Upper lobe of left lung (tissue), 6 donors: ENCODE results near the gene ARHGAP8. TPM values are rescaled to one million over a fixed set of nuclear protein-coding genes. Genes with fewer than 3 reads are reported as not detected.

Experiments used
- ATAC-seq, 2 donors: fragments of 200-7000 bp; cut with Tn5 transposase; one replicate each; pipeline ENCODE4 v1.9.1; 2022; ENCODE audit warnings: mild to moderate bottlenecking in 2 of 2, moderate library complexity in 2 of 2; ENCODE audit not compliant: low FRiP score in 2 of 2
- DNase-seq, 2 donors: peaks; one replicate each; pipeline ENCODE4 v3.0.0-alpha.2; 2019 to 2020
- H3K27ac ChIP-seq, 4 donors: fragments of 200-600 bp; sonication (generic); one replicate each; pipeline ENCODE4 v1.5.1; 2016 to 2019
- H3K27me3 ChIP-seq, 4 donors: fragments of 200-600 bp; sonication (generic); one replicate each; pipeline ENCODE4 v1.5.1; 2017 to 2019
- H3K36me3 ChIP-seq, 4 donors: fragments of 200-600 bp; sonication (generic); one replicate each; pipeline ENCODE4 v1.5.1; 2016 to 2019
- H3K4me1 ChIP-seq, 4 donors: fragments of 200-600 bp; sonication (generic); one replicate each; pipeline ENCODE4 v1.5.1; 2018 to 2019
- H3K4me3 ChIP-seq, 4 donors: fragments of 200-600 bp; sonication (generic); one replicate each; pipeline ENCODE4 v1.5.1; 2017 to 2019; ENCODE audit warnings: mild to moderate bottlenecking in 2 of 4, moderate library complexity in 1 of 4
- H3K9me3 ChIP-seq, 4 donors: fragments of 200-600 bp; sonication (generic); one replicate each; pipeline ENCODE4 v1.5.1; 2018 to 2019
- EP300 ChIP-seq, 4 donors: sonication (generic); formaldehyde crosslinking; IDR thresholded peaks; one replicate each; pipeline ENCODE4 v1.5.1; 2017; ENCODE audit warnings: antibody characterized with exemption in 4 of 4, control low read depth in 2 of 4
- POLR2A ChIP-seq, 4 donors: fragments of 450-650 bp; IDR thresholded peaks; one replicate each; pipeline ENCODE4 v1.5.1; 2016 to 2017; ENCODE audit warnings: antibody characterized with exemption in 4 of 4, mild to moderate bottlenecking in 2 of 4
- POLR2AphosphoS5 ChIP-seq, 2 donors: sonication (generic); formaldehyde crosslinking; IDR thresholded peaks; one replicate each; pipeline ENCODE4 v1.5.1; 2017; ENCODE audit warnings: antibody characterized with exemption in 2 of 2
- WGBS, 2 donors: methylation state at CpG; one replicate each; pipeline ENCODE4 v1.1.5; 2017 to 2018; 5-methylcytosine and 5-hydroxymethylcytosine counted together
- total RNA-seq, 6 donors: library from RNA; depleted of rRNA in 4 of 6; stranded (reverse); fragments of >200 nt in 4 of 6; gene quantifications; one replicate each; pipeline versions ENCODE4 v1.1.0 to v1.2.1, GENCODE V29; 2016 to 2021
- TF ChIP-seq, protein P1 (sequence below), 6 experiments: fragments of 450-650 bp in 4 of 6; fragments of 200-600 bp in 2 of 6; sonication (generic) in 2 of 6; IDR thresholded peaks; one replicate each; pipeline ENCODE4 v1.5.1; 2016 to 2019; ENCODE audit warnings: antibody characterized with exemption in 6 of 6
- donor health status: DM: no; HTN: no; CAD: no; lungs with moderate emphysema.
- donor health status: DM: no; HTN: yes; CAD: no; lungs with severe emphysema.

The ARHGAP8 gene
- total RNA-seq, 6 donors from 2014 or later = 13.8 to 55.5 (median 22.7) TPM

DNA sequence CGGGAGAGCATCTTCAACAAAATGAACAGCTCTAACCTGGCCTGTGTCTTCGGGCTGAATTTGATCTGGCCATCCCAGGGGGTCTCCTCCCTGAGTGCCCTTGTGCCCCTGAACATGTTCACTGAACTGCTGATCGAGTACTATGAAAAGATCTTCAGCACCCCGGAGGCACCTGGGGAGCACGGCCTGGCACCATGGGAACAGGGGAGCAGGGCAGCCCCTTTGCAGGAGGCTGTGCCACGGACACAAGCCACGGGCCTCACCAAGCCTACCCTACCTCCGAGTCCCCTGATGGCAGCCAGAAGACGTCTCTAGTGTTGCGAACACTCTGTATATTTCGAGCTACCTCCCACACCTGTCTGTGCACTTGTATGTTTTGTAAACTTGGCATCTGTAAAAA, 109.9 kb downstream of the ARHGAP8 start:
- WGBS, 2 donors = 84 to 87% methylated on average over 10 to 11 of the region's 11 CpGs

DNA sequence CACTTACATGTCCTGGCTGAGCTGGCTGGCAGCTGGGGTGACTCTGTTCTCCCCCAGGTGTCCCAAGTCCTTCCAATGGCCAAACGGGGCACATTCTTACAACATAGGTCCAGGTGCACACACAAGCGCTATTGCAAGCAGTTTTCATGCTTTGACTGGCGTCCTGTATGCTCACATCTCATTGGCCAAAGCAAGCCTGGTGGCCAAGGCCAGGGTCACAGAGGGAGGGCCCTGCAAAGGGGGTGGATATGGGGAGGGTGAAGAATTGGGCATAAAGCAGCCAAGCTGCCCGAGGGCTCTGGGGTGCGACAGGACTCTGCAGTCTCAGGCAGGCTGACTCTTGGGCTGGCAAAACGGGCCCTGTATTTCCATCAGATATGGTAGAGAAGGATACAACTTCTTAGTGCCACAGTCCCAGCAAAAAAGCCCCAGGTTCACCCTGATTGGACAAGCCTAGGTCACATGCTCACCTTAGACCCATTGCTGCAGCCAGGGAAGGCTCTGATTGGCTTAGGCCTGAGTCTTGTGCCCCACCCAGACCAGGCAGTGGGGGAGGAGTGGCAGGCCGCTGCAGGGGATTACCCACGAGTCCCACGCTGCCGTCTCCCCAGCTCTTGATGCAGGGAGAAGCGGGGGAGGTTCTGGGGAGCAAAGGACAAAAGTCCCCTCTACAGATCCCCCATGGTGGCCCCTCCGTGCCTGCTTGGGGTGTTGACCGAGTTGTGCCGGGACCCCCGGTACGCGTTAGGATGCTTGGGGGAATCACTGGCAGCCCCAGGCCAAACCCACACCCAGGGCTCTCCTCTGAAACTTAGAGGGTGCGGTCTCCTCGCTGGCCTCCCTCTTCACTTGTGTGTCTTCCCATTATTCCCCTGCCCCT, 110.8 kb downstream of the ARHGAP8 start:
- Histone ChIP-seq H3K27me3 (no peaks in the 10 kb centered on the region), H3K27ac (no peak overlapping the region), H3K36me3 (no peaks in the 10 kb centered on the region), H3K9me3 (no peaks in the 10 kb centered on the region), H3K4me1 (no peaks in the 10 kb centered on the region), H3K4me3 (no peak overlapping the region)
- WGBS, 2 donors = 81 to 89% methylated on average over 14 to 19 of the region's 19 CpGs
- TF ChIP-seq, protein P1, sequence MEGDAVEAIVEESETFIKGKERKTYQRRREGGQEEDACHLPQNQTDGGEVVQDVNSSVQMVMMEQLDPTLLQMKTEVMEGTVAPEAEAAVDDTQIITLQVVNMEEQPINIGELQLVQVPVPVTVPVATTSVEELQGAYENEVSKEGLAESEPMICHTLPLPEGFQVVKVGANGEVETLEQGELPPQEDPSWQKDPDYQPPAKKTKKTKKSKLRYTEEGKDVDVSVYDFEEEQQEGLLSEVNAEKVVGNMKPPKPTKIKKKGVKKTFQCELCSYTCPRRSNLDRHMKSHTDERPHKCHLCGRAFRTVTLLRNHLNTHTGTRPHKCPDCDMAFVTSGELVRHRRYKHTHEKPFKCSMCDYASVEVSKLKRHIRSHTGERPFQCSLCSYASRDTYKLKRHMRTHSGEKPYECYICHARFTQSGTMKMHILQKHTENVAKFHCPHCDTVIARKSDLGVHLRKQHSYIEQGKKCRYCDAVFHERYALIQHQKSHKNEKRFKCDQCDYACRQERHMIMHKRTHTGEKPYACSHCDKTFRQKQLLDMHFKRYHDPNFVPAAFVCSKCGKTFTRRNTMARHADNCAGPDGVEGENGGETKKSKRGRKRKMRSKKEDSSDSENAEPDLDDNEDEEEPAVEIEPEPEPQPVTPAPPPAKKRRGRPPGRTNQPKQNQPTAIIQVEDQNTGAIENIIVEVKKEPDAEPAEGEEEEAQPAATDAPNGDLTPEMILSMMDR (IDR thresholded peaks at IDR 0.05) = no peak
- TF ChIP-seq POLR2A (IDR thresholded peaks at IDR 0.05) (no peak), POLR2AphosphoS5 (IDR thresholded peaks at IDR 0.05) (no peak), EP300 (IDR thresholded peaks at IDR 0.05) (no peak)
- no peak for ATAC-seq
- DNase-seq = peak in 1 of 2 donors; percentile 49

More for the DNA sequence above, 109.9 kb downstream of the ARHGAP8 start:
- TF ChIP-seq POLR2A (IDR thresholded peaks at IDR 0.05) (no peak), EP300 (IDR thresholded peaks at IDR 0.05) (no peak), POLR2AphosphoS5 (IDR thresholded peaks at IDR 0.05) (no peak)
- TF ChIP-seq, protein P1 (IDR thresholded peaks at IDR 0.05) = no peak
- Histone ChIP-seq H3K9me3 (no peaks in the 10 kb centered on the region), H3K4me1 (no peaks in the 10 kb centered on the region), H3K27ac (no peak overlapping the region), H3K36me3 (no peaks in the 10 kb centered on the region), H3K27me3 (no peaks in the 10 kb centered on the region), H3K4me3 (no peak overlapping the region)
- DNase-seq = no peak
- no peak for ATAC-seq

GRCh38 chr22:44865193-44866057, 113.0 kb downstream of the ARHGAP8 start:
- TF ChIP-seq POLR2A (IDR thresholded peaks at IDR 0.05) = no peak
- TF ChIP-seq POLR2AphosphoS5 (IDR thresholded peaks at IDR 0.05) = no peak
- WGBS, 2 donors = 84 to 88% methylated on average over 11 to 31 of the region's 31 CpGs
- H3K4me3 ChIP-seq = no peak overlapping the region
- no peaks in the 10 kb centered on the region for H3K27me3 ChIP-seq
- no peaks in the 10 kb centered on the region for H3K4me1 ChIP-seq
- ATAC-seq (no peak), DNase-seq (peak in 1 of 2 donors; percentile 57)
- H3K36me3 ChIP-seq = no peaks in the 10 kb centered on the region
- H3K27ac ChIP-seq = no peak overlapping the region
- no peaks in the 10 kb centered on the region for H3K9me3 ChIP-seq

DNA sequence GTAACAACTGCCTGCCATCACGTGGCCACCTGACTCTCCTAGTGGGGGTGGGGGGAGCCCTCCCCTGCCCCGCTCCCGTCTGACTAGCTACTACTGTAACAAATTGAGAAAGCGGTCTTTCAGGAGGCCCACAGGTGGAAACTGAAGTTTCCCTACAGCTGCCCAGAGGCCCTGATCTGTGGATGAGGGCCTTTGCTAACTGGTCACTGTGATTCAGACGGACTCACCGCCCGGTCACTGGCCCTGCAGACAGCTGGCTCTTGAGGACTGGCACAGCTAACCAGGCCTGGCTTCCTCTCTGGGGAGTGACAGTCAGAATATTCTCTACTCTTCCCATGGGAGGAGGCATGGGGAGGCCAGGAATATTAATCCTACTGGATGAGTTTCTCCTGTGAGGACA, 116.8 kb downstream of the ARHGAP8 start:
- Histone ChIP-seq H3K4me3 (no peak overlapping the region), H3K9me3 (peaks cover 0 to 11% (median 4%) of the 10 kb centered on the region in 4 donors), H3K27ac (no peak overlapping the region), H3K27me3 (no peaks in the 10 kb centered on the region), H3K4me1 (no peaks in the 10 kb centered on the region), H3K36me3 (no peaks in the 10 kb centered on the region)
- ATAC-seq = no peak
- no peak for DNase-seq
- 81 to 90% methylated on average over 5 to 7 of the region's 7 CpGs for WGBS, 2 donors
- no peak for TF ChIP-seq EP300 (IDR thresholded peaks at IDR 0.05)
- TF ChIP-seq, protein P1 (IDR thresholded peaks at IDR 0.05) = no peak
- TF ChIP-seq POLR2AphosphoS5 (IDR thresholded peaks at IDR 0.05) = no peak
- TF ChIP-seq POLR2A (IDR thresholded peaks at IDR 0.05) = no peak

GRCh38 chr22:44870021-44870420, 117.6 kb downstream of the ARHGAP8 start:
- Histone ChIP-seq H3K4me3 (no peak overlapping the region), H3K27ac (no peak overlapping the region), H3K36me3 (no peaks in the 10 kb centered on the region), H3K9me3 (peaks cover 0 to 11% (median 4%) of the 10 kb centered on the region in 4 donors), H3K27me3 (no peaks in the 10 kb centered on the region), H3K4me1 (no peaks in the 10 kb centered on the region)
- 49 to 56% methylated on average over 4 to 5 of the region's 5 CpGs for WGBS, 2 donors
- TF ChIP-seq EP300 (IDR thresholded peaks at IDR 0.05) (no peak), POLR2A (IDR thresholded peaks at IDR 0.05) (no peak), POLR2AphosphoS5 (IDR thresholded peaks at IDR 0.05) (no peak)
- TF ChIP-seq, protein P1 (IDR thresholded peaks at IDR 0.05) = no peak
- DNase-seq = no peak
- no peak for ATAC-seq
